Karpas-422 (cell line): ENCODE measurements around the gene CDK17. TPM values are rescaled to one million over a fixed set of nuclear protein-coding genes. Genes with fewer than 3 reads are reported as not detected.
A peak's percentile ranks its signal among the peaks of the same experiment; 100 is the strongest.

Experiments used
- DNase-seq: peaks from one replicate; pipeline ENCODE4 v3.0.0-alpha.2; 2015
- H2AFZ ChIP-seq: fragments of 200-600 bp; sonication (generic); 2 replicates; pipeline ENCODE4 v1.6.1; 2014; ENCODE audit warnings: antibody characterized with exemption, low read length, mixed read lengths
- H3K27ac ChIP-seq: fragments of 200-600 bp; sonication (generic); 2 replicates; pipeline ENCODE4 v1.5.1; 2014; ENCODE audit warnings: mild to moderate bottlenecking, low read length, moderate library complexity
- H3K27me3 ChIP-seq: fragments of 200-600 bp; sonication (generic); 2 replicates; pipeline ENCODE4 v1.6.1; 2014; ENCODE audit warnings: low read length, mixed read lengths
- H3K36me3 ChIP-seq: fragments of 200-600 bp; sonication (generic); 2 replicates; pipeline ENCODE4 v1.6.1; 2014; ENCODE audit warnings: low read length, mixed read lengths; ENCODE audit not compliant: insufficient read depth
- H3K4me1 ChIP-seq: fragments of 200-600 bp; sonication (generic); 2 replicates; pipeline ENCODE4 v1.6.1; 2014; ENCODE audit warnings: mild to moderate bottlenecking, low read length, mixed read lengths
- H3K4me2 ChIP-seq: fragments of 200-600 bp; sonication (generic); 2 replicates; pipeline ENCODE4 v1.6.1; 2014; ENCODE audit warnings: low read length, low read depth, mild to moderate bottlenecking; ENCODE audit not compliant: poor library complexity, severe bottlenecking
- H3K4me3 ChIP-seq: fragments of 200-600 bp; sonication (generic); 2 replicates; pipeline ENCODE4 v1.5.1; 2014; ENCODE audit warnings: mild to moderate bottlenecking, antibody characterized with exemption, low read length, mixed read lengths
- H3K79me2 ChIP-seq: fragments of 200-600 bp; sonication (generic); 2 replicates; pipeline ENCODE4 v1.6.1; 2014; ENCODE audit warnings: mild to moderate bottlenecking, low read length, mixed read lengths
- H3K9ac ChIP-seq: fragments of 200-600 bp; sonication (generic); 2 replicates; pipeline ENCODE4 v1.6.0; 2014; ENCODE audit warnings: low read length
- H3K9me2 ChIP-seq: fragments of 200-600 bp; sonication (generic), shearing (Covaris generic); replicated peaks from 2 replicates; pipeline ENCODE4 v1.6.0; 2014; ENCODE audit warnings: mild to moderate bottlenecking, low read length, moderate library complexity; ENCODE audit not compliant: insufficient read depth
- H3K9me3 ChIP-seq: fragments of 300-700, 200-600 bp; sonication (generic); 2 replicates; pipeline ENCODE4 v1.6.1; 2014; ENCODE audit warnings: low read length, mixed read lengths
- H4K20me1 ChIP-seq: fragments of 200-600 bp; sonication (generic); 2 replicates; pipeline ENCODE4 v1.6.1; 2014; ENCODE audit warnings: mild to moderate bottlenecking, antibody characterized with exemption, low read length, low read depth; ENCODE audit not compliant: insufficient read depth
- total RNA-seq: library from RNA; depleted of rRNA; stranded (reverse); fragments of >200 nt; shearing (Covaris generic); gene quantifications from 2 replicates; pipeline ENCODE4 v1.2.3, GENCODE V29; 2014; ENCODE audit warnings: low replicate concordance

CDK17 gene
- total RNA-seq, 1 experiment from 2014 or later: 71.2 TPM

DNA sequence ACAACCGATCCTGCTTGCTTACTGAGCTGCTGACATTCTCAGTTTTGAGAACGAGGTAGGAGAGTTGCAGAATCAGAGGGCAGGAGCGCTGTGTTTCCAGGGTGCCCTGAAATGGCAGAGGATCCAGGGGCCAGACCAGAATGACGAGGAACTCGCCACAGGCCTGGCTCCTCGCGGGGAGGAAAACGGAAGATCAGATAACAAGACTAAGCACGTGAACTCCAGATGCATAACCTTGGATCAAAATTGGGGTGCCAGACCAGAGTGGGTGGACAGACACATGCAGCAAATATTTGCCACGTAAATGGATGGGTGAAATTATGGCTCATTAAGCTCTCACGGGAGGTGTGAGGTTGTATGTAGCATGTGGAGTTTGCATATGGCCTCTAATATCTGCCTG is 159.6 kb downstream of the CDK17 start:
- H3K79me2 ChIP-seq: no peaks in the 10 kb centered on the region
- H3K9me2 ChIP-seq: no peaks in the 10 kb centered on the region
- no peaks in the 10 kb centered on the region for H3K9me3 ChIP-seq
- H3K9ac ChIP-seq: no peak overlapping the region
- H2AFZ ChIP-seq: no peak overlapping the region
- no peaks in the 10 kb centered on the region for H3K36me3 ChIP-seq
- no peak overlapping the region for H3K27ac ChIP-seq
- no peaks in the 10 kb centered on the region for H3K27me3 ChIP-seq
- H3K4me2 ChIP-seq: no peak overlapping the region
- DNase-seq: no peak
- no peak overlapping the region for H3K4me3 ChIP-seq
- H4K20me1 ChIP-seq: 0 out of 2 replicates have a peak, but pooled peaks cover 3% of the 10 kb centered on the region
- no peaks in the 10 kb centered on the region for H3K4me1 ChIP-seq

- no peaks in the 10 kb centered on the region for H3K36me3 ChIP-seq
- 0 out of 2 replicates have a peak, but pooled peaks cover 3% of the 10 kb centered on the region for H4K20me1 ChIP-seq
- no peak for DNase-seq
- H3K4me3 ChIP-seq: no peak overlapping the region
- no peaks in the 10 kb centered on the region for H3K9me3 ChIP-seq
- no peak overlapping the region for H3K27ac ChIP-seq
- H3K4me1 ChIP-seq: no peaks in the 10 kb centered on the region
- H3K9ac ChIP-seq: no peak overlapping the region
- no peaks in the 10 kb centered on the region for H3K27me3 ChIP-seq
- H2AFZ ChIP-seq: no peak overlapping the region
- no peaks in the 10 kb centered on the region for H3K79me2 ChIP-seq
- no peaks in the 10 kb centered on the region for H3K9me2 ChIP-seq
- H3K4me2 ChIP-seq: no peak overlapping the region
These were observed 160.3 kb downstream of the CDK17 start for GRCh38 chr12:96239711-96240635.

- DNase-seq: no peak
- H3K4me1 ChIP-seq: no peaks in the 10 kb centered on the region
- no peaks in the 10 kb centered on the region for H3K9me3 ChIP-seq
- H3K79me2 ChIP-seq: no peaks in the 10 kb centered on the region
- no peak overlapping the region for H2AFZ ChIP-seq
- no peak overlapping the region for H3K4me3 ChIP-seq
- H3K9me2 ChIP-seq: no peaks in the 10 kb centered on the region
- no peaks in the 10 kb centered on the region for H3K36me3 ChIP-seq
- H3K27me3 ChIP-seq: no peaks in the 10 kb centered on the region
- no peak overlapping the region for H3K27ac ChIP-seq
- H4K20me1 ChIP-seq: 0 out of 2 replicates have a peak, but pooled peaks cover 3% of the 10 kb centered on the region
- no peak overlapping the region for H3K9ac ChIP-seq
- H3K4me2 ChIP-seq: no peak overlapping the region
These were observed 161.7 kb downstream of the CDK17 start for GRCh38 chr12:96238336-96239047.

GRCh38 chr12:96237465-96238077 is 162.7 kb downstream of the CDK17 start:
- Histone ChIP-seq H4K20me1 (0 out of 2 replicates have a peak, but pooled peaks cover 2% of the 10 kb centered on the region), H3K79me2 (no peaks in the 10 kb centered on the region), H3K4me3 (no peak overlapping the region), H3K27ac (no peak overlapping the region), H3K4me1 (no peaks in the 10 kb centered on the region), H3K9ac (no peak overlapping the region), H3K36me3 (no peaks in the 10 kb centered on the region), H3K9me3 (no peaks in the 10 kb centered on the region), H3K4me2 (no peak overlapping the region), H2AFZ (no peak overlapping the region), H3K27me3 (no peaks in the 10 kb centered on the region), H3K9me2 (no peaks in the 10 kb centered on the region)
- peak; percentile 48 for DNase-seq

- Histone ChIP-seq H3K79me2 (no peaks in the 10 kb centered on the region), H3K4me1 (no peaks in the 10 kb centered on the region)
These were observed 163.2 kb downstream of the CDK17 start for GRCh38 chr12:96237035-96237434.

GRCh38 chr12:96236221-96236822 is 163.9 kb downstream of the CDK17 start:
- Histone ChIP-seq H3K79me2 (no peaks in the 10 kb centered on the region), H3K9me2 (no peaks in the 10 kb centered on the region), H3K27ac (no peak overlapping the region), H3K27me3 (no peaks in the 10 kb centered on the region), H3K36me3 (no peaks in the 10 kb centered on the region), H3K4me1 (no peaks in the 10 kb centered on the region), H3K4me2 (no peak overlapping the region), H2AFZ (no peak overlapping the region), H3K9ac (no peak overlapping the region), H3K4me3 (no peak overlapping the region), H3K9me3 (no peaks in the 10 kb centered on the region), H4K20me1 (no peaks in the 10 kb centered on the region)
- no peak for DNase-seq

More at GRCh38 chr12:96237035-96237434, 163.2 kb downstream of the CDK17 start:
- Histone ChIP-seq H3K27ac (no peak overlapping the region), H3K4me2 (no peak overlapping the region), H3K27me3 (no peaks in the 10 kb centered on the region), H2AFZ (no peak overlapping the region), H3K9ac (no peak overlapping the region), H4K20me1 (no peaks in the 10 kb centered on the region), H3K9me3 (no peaks in the 10 kb centered on the region), H3K9me2 (no peaks in the 10 kb centered on the region), H3K36me3 (no peaks in the 10 kb centered on the region), H3K4me3 (no peak overlapping the region)
- DNase-seq: no peak

DNA sequence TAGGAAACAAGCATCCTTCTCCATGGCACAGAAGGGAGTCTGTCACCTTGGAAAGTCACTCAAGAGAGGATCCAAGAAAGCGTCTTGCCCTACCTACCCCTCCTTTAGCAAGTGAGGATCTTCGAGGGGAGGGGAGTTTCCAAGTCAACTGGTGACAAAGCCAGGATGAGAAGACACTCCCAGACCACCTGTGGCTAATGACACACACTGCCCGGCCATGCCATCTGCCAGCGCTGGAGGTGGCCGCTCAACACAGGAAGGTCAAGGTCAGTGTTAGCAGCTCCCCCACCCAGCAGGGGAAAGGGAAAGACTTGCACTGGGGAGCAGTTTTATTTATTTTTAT is 164.8 kb downstream of the CDK17 start:
- Histone ChIP-seq H3K9ac (no peak overlapping the region), H2AFZ (no peak overlapping the region), H3K27ac (no peak overlapping the region), H3K4me2 (no peak overlapping the region), H3K36me3 (no peaks in the 10 kb centered on the region), H3K9me2 (no peaks in the 10 kb centered on the region), H4K20me1 (0 out of 2 replicates have a peak, but pooled peaks cover 4% of the 10 kb centered on the region), H3K79me2 (no peaks in the 10 kb centered on the region), H3K4me1 (no peaks in the 10 kb centered on the region), H3K27me3 (no peaks in the 10 kb centered on the region), H3K4me3 (no peak overlapping the region), H3K9me3 (no peaks in the 10 kb centered on the region)
- DNase-seq: no peak
